Measurements from ENCODE around the gene CEP164. TPM values are rescaled to one million over a fixed set of nuclear protein-coding genes. Genes with fewer than 3 reads are reported as not detected.

CEP164 gene
- total RNA-seq: 35.4 and 43.3 TPM in 2 replicates

GRCh38 chr11:117327567-117328374, at the start of gene CEP164:
Gene CEP164 (plus strand): TSS chr11:117327854. CDS start chr11:117338587, 10,733 bp downstream.

GRCh38 chr11:117290809-117291396, 36.8 kb upstream of the CEP164 start, which contains the start of gene BACE1-AS:
Gene BACE1-AS (plus strand): TSS chr11:117291346.

GRCh38 chr11:117316197-117316961, 11.3 kb upstream of the CEP164 start, which contains the start of gene BACE1:
Gene BACE1 (minus strand): TSS chr11:117316256. CDS start chr11:117315795, 461 bp downstream.

Other genes with a start within 250 kb of the CEP164 start
- gene SIK3, start 229.4 kb upstream of the CEP164 start, total RNA-seq: 25.1 and 28.8 TPM in 2 replicates
- 110 and 125 TPM in 2 replicates for gene PAFAH1B2, start 183.6 kb upstream of the CEP164 start, total RNA-seq
- gene SIDT2, start 149.1 kb upstream of the CEP164 start, total RNA-seq: 14.1 and 27.0 TPM in 2 replicates
- 109 and 172 TPM in 2 replicates for gene TAGLN, start 128.5 kb upstream of the CEP164 start, total RNA-seq
- gene PCSK7, start 95.8 kb upstream of the CEP164 start, total RNA-seq: 36.2 and 50.3 TPM in 2 replicates
- gene RNF214, start 95.2 kb upstream of the CEP164 start, total RNA-seq: 9.6 and 9.7 TPM in 2 replicates
- 3.5 and 4.3 TPM in 2 replicates for gene BACE1-AS, start 36.5 kb upstream of the CEP164 start, total RNA-seq
- 34.6 and 42.2 TPM in 2 replicates for gene BACE1, start 11.6 kb upstream of the CEP164 start, total RNA-seq